ENCODE measurements around the gene GRIA3. TPM values are rescaled to one million over a fixed set of nuclear protein-coding genes. Genes with fewer than 3 reads are reported as not detected.

The GRIA3 gene
- total RNA-seq, 4 donors from 2014 or later, result 0.33 to 0.73 (median 0.46) TPM; not detected in 1

GRCh38 chrX:123170546-123170945 is 13.5 kb upstream of the GRIA3 start:
- no peak for DNase-seq
- H3K4me3 ChIP-seq (replicated peaks in 1 of 3), result no peak overlapping the region
- intact Hi-C loops (cut with DNase I), result no loop called here
- H3K9me3 ChIP-seq, result no peaks in the 10 kb centered on the region
- 22 to 32% methylated on average over 7 of the region's 7 CpGs for whole genome bisulfite sequencing, 2 donors
- TF ChIP-seq CTCF (IDR thresholded peaks at IDR 0.05), result no peak
- TF ChIP-seq POLR2A (IDR thresholded peaks at IDR 0.05), result no peak
- H3K4me1 ChIP-seq, result no peaks in the 10 kb centered on the region
- no peaks in the 10 kb centered on the region for H3K27me3 ChIP-seq
- H3K27ac ChIP-seq, result no peak overlapping the region
- H3K36me3 ChIP-seq, result no peaks in the 10 kb centered on the region

- WGBS, 2 donors, result 84 to 88% methylated on average over 3 of the region's 3 CpGs
- H3K27me3 ChIP-seq, result no peaks in the 10 kb centered on the region
Measured at GRCh38 chrX:123171781-123172180, 12.3 kb upstream of the GRIA3 start.

GRCh38 chrX:123172869-123173268 is 11.2 kb upstream of the GRIA3 start:
- Histone ChIP-seq H3K27ac (no peak overlapping the region), H3K4me3 (replicated peaks in 1 of 3) (no peak overlapping the region), H3K27me3 (no peaks in the 10 kb centered on the region), H3K9me3 (no peaks in the 10 kb centered on the region), H3K4me1 (no peaks in the 10 kb centered on the region), H3K36me3 (no peaks in the 10 kb centered on the region)
- TF ChIP-seq CTCF (IDR thresholded peaks at IDR 0.05) (no peak), POLR2A (IDR thresholded peaks at IDR 0.05) (no peak)
- 90 to 93% methylated on average over 2 of the region's 2 CpGs for WGBS, 2 donors
- intact Hi-C loops (cut with DNase I), result no loop called here
- no peak for DNase-seq

More at GRCh38 chrX:123171781-123172180, 12.3 kb upstream of the GRIA3 start:
- intact Hi-C loops (cut with DNase I), result no loop called here
- no peaks in the 10 kb centered on the region for H3K36me3 ChIP-seq
- TF ChIP-seq POLR2A (IDR thresholded peaks at IDR 0.05) (no peak), CTCF (IDR thresholded peaks at IDR 0.05) (no peak)
- H3K27ac ChIP-seq, result no peak overlapping the region
- DNase-seq, result no peak
- no peaks in the 10 kb centered on the region for H3K9me3 ChIP-seq
- no peak overlapping the region for H3K4me3 ChIP-seq (replicated peaks in 1 of 3)
- H3K4me1 ChIP-seq, result no peaks in the 10 kb centered on the region

GRCh38 chrX:123173833-123174232 is 10.2 kb upstream of the GRIA3 start:
- intact Hi-C loops (cut with DNase I), result no loop called here
- Histone ChIP-seq H3K27me3 (no peaks in the 10 kb centered on the region), H3K36me3 (no peaks in the 10 kb centered on the region), H3K27ac (no peak overlapping the region), H3K4me3 (replicated peaks in 1 of 3) (no peak overlapping the region), H3K9me3 (no peaks in the 10 kb centered on the region), H3K4me1 (no peaks in the 10 kb centered on the region)
- 67 to 79% methylated on average over 1 of the region's 1 CpG for WGBS, 2 donors
- no peak for TF ChIP-seq POLR2A (IDR thresholded peaks at IDR 0.05)
- TF ChIP-seq CTCF (IDR thresholded peaks at IDR 0.05), result no peak
- DNase-seq, result no peak

- Histone ChIP-seq H3K4me1 (no peaks in the 10 kb centered on the region), H3K27ac (no peak overlapping the region), H3K4me3 (replicated peaks in 1 of 3) (no peak overlapping the region), H3K9me3 (no peaks in the 10 kb centered on the region), H3K27me3 (no peaks in the 10 kb centered on the region), H3K36me3 (no peaks in the 10 kb centered on the region)
- intact Hi-C loops (cut with DNase I), result no loop called here
- DNase-seq, result no peak
- TF ChIP-seq POLR2A (IDR thresholded peaks at IDR 0.05), result no peak
- TF ChIP-seq CTCF (IDR thresholded peaks at IDR 0.05), result no peak
Measured at GRCh38 chrX:123175366-123176122, 8.5 kb upstream of the GRIA3 start.
